ENCODE measurements around the gene BROX. TPM values are rescaled to one million over a fixed set of nuclear protein-coding genes. Genes with fewer than 3 reads are reported as not detected.
"Not testable (repeated sequence)": the region's sequence is repeated elsewhere in the genome, so short reads cannot be mapped to it uniquely, and the experiment has no call there.

BROX gene
- polyA plus RNA-seq, 1 experiment, result 8.6 TPM

GRCh38 chr1:222759451-222760035 lies 47.2 kb downstream of the BROX start:
- no peak for TF ChIP-seq CTCF (IDR thresholded peaks at IDR 0.05; ENCODE audit: low read depth, low read length)
- no peak overlapping the region for H3K27ac ChIP-seq (ENCODE audit: low read depth, low read length)
- no peaks in the 10 kb centered on the region for H3K27me3 ChIP-seq (ENCODE audit: control insufficient read depth, insufficient read depth, low read length)
- no peak for DNase-seq (ENCODE audit: low read depth, low spot score)
- ChIA-PET POLR2A (no interaction called here), CTCF (interaction anchor here (1.9 kb wide), 1 partner anchor 21 kb away, joined by 6 read pairs; no protein-coding TSS in a partner anchor)
- H3K9me3 ChIP-seq (ENCODE audit: control insufficient read depth, insufficient read depth, low read length), result no peaks in the 10 kb centered on the region
- H3K4me3 ChIP-seq (ENCODE audit: low read depth, low read length), result no peak overlapping the region

- Histone ChIP-seq H3K9me3 (ENCODE audit: control insufficient read depth, insufficient read depth, low read length) (no peaks in the 10 kb centered on the region), H3K4me3 (ENCODE audit: low read depth, low read length) (no peak overlapping the region), H3K27ac (ENCODE audit: low read depth, low read length) (no peak overlapping the region), H3K27me3 (ENCODE audit: control insufficient read depth, insufficient read depth, low read length) (no peaks in the 10 kb centered on the region)
- CTCF ChIA-PET, result no interaction called here
- no peak for DNase-seq (ENCODE audit: low read depth, low spot score)
- POLR2A ChIA-PET, result no interaction called here
- no peak for TF ChIP-seq CTCF (IDR thresholded peaks at IDR 0.05; ENCODE audit: low read depth, low read length)
Observed at GRCh38 chr1:222761083-222761482, 48.7 kb downstream of the BROX start.

- H3K4me3 ChIP-seq (ENCODE audit: low read depth, low read length); H3K27me3 ChIP-seq (ENCODE audit: control insufficient read depth, insufficient read depth, low read length); POLR2A ChIA-PET; H3K27ac ChIP-seq (ENCODE audit: low read depth, low read length); H3K9me3 ChIP-seq (ENCODE audit: control insufficient read depth, insufficient read depth, low read length); DNase-seq (ENCODE audit: low read depth, low spot score): not testable (repeated sequence)
- CTCF ChIA-PET, result interaction anchor here (0.6 kb wide), 1 partner anchor 21 kb away, joined by 3 read pairs; no protein-coding TSS in a partner anchor
Observed at GRCh38 chr1:222762178-222762577, 49.8 kb downstream of the BROX start.

- Histone ChIP-seq H3K27me3 (ENCODE audit: control insufficient read depth, insufficient read depth, low read length) (peaks cover 2% of the 10 kb centered on the region), H3K4me3 (ENCODE audit: low read depth, low read length) (no peak overlapping the region), H3K27ac (ENCODE audit: low read depth, low read length) (no peak overlapping the region), H3K9me3 (ENCODE audit: control insufficient read depth, insufficient read depth, low read length) (peaks cover 4% of the 10 kb centered on the region; the same call in 1 of the 2 replicates)
- ChIA-PET CTCF (interaction anchor here (0.9 kb wide), 1 partner anchor 320 kb away, joined by 3 read pairs; no protein-coding TSS in a partner anchor), POLR2A (no interaction called here)
- TF ChIP-seq CTCF (IDR thresholded peaks at IDR 0.05; ENCODE audit: low read depth, low read length), result no peak
- DNase-seq (ENCODE audit: low read depth, low spot score), result no peak
Observed at GRCh38 chr1:222767152-222767571, 54.8 kb downstream of the BROX start.

- CTCF ChIA-PET, result no interaction called here
- no peak overlapping the region for H3K4me3 ChIP-seq (ENCODE audit: low read depth, low read length)
- H3K27me3 ChIP-seq (ENCODE audit: control insufficient read depth, insufficient read depth, low read length), result peaks cover 2% of the 10 kb centered on the region
- POLR2A ChIA-PET, result no interaction called here
- no peak overlapping the region for H3K27ac ChIP-seq (ENCODE audit: low read depth, low read length)
- TF ChIP-seq CTCF (IDR thresholded peaks at IDR 0.05; ENCODE audit: low read depth, low read length), result no peak
- DNase-seq (ENCODE audit: low read depth, low spot score), result no peak
- H3K9me3 ChIP-seq (ENCODE audit: control insufficient read depth, insufficient read depth, low read length), result peaks cover 4% of the 10 kb centered on the region; the same call in 1 of the 2 replicates
Observed at GRCh38 chr1:222768592-222768991, 56.2 kb downstream of the BROX start.
